Calu3 (cell line): Measurements from ENCODE around the gene FAR2. TPM values are rescaled to one million over a fixed set of nuclear protein-coding genes. Genes with fewer than 3 reads are reported as not detected.
A peak's percentile ranks its signal among the peaks of the same experiment; 100 is the strongest.

Experiments used
- BruUV-seq: library from RNA; stranded (reverse); fragments of 400-500 nt; replicated peaks from 2 replicates; lab custom pipeline; 2021; lab: Mats Ljungman, UMichigan
- CTCF ChIA-PET: fragments of 300-600 bp; sonication (Branson Sonifier 250); formaldehyde crosslinking; loops from one replicate; lab custom pipeline; 2022; ENCODE audit warnings: antibody characterized with exemption; lab: Charles Lee
- DNase-seq: peaks from one replicate; pipeline ENCODE4 v3.0.0; 2022
- H3K27ac Mint-ChIP-seq: one replicate; pipeline ENCODE4 v1.8.0; 2022; ENCODE audit warnings: mixed read lengths; ENCODE audit not compliant: unreplicated experiment
- H3K27me3 Mint-ChIP-seq: one replicate; pipeline ENCODE4 v1.8.0; 2022; ENCODE audit warnings: mixed read lengths; ENCODE audit not compliant: unreplicated experiment
- H3K36me3 Mint-ChIP-seq: one replicate; pipeline ENCODE4 v1.8.0; 2022; ENCODE audit warnings: mild to moderate bottlenecking, moderate library complexity, mixed read lengths; ENCODE audit not compliant: insufficient read depth, unreplicated experiment
- H3K4me1 Mint-ChIP-seq: one replicate; pipeline ENCODE4 v1.8.0; 2022; ENCODE audit warnings: mild to moderate bottlenecking, low read depth, mixed read lengths; ENCODE audit not compliant: unreplicated experiment
- H3K4me3 Mint-ChIP-seq: one replicate; pipeline ENCODE4 v1.8.0; 2022; ENCODE audit warnings: mild to moderate bottlenecking, low read depth, moderate library complexity, mixed read lengths; ENCODE audit not compliant: unreplicated experiment
- H3K9me3 Mint-ChIP-seq: one replicate; pipeline ENCODE4 v1.8.0; 2022; ENCODE audit warnings: low read depth, mixed read lengths; ENCODE audit not compliant: unreplicated experiment
- CTCF ChIP-seq: fragments of 200-600 bp; IDR thresholded peaks from one replicate; pipeline ENCODE4 v1.8.0; 2022; ENCODE audit warnings: antibody characterized with exemption; ENCODE audit not compliant: unreplicated experiment
- intact Hi-C: fragments of 100-400 bp; cut with micrococcal nuclease; formaldehyde crosslinking; loops from one replicate; pipeline ENCODE4 v1.10.0; 2022; ENCODE audit not compliant: unreplicated experiment
- total RNA-seq: library from RNA; stranded (reverse); gene quantifications from 2 replicates; pipeline ENCODE4 v1.2.3, GENCODE V29; 2022

The FAR2 gene
- total RNA-seq, 1 experiment from 2014 or later, result 24.0 TPM

GRCh38 chr12:29187756-29188155 is 38.7 kb downstream of the FAR2 start:
- Mint-ChIP-seq H3K27ac (no peak overlapping the region), H3K36me3 (no peaks in the 10 kb centered on the region), H3K4me1 (peaks cover 10% of the 10 kb centered on the region), H3K4me3 (no peak overlapping the region), H3K27me3 (no peaks in the 10 kb centered on the region), H3K9me3 (peaks cover 5% of the 10 kb centered on the region)
- no peak for TF ChIP-seq CTCF
- intact Hi-C loops, result loop anchor here (2.0 kb wide), 1 partner anchor 39 kb away; the partner anchor contains the start of gene FAR2
- CTCF ChIA-PET, result no interaction called here
- no TSS peak for BruUV-seq
- no peak for DNase-seq

- intact Hi-C loops, result no loop called here
- Mint-ChIP-seq H3K4me3 (no peak overlapping the region), H3K9me3 (no peaks in the 10 kb centered on the region), H3K4me1 (peaks cover 10% of the 10 kb centered on the region), H3K27ac (peak overlapping the region; percentile 50), H3K27me3 (no peaks in the 10 kb centered on the region), H3K36me3 (no peaks in the 10 kb centered on the region)
- CTCF ChIA-PET, result interaction anchor here (0.6 to 1.0 kb wide), 2 partner anchors 27 to 116 kb away, joined by 3 to 4 read pairs; no protein-coding TSS in a partner anchor
- DNase-seq, result no peak
- no peak for TF ChIP-seq CTCF
- BruUV-seq, result no TSS peak
Observed at GRCh38 chr12:29191267-29191850, 42.3 kb downstream of the FAR2 start.

- no TSS peak for BruUV-seq
- DNase-seq, result no peak
- no peak overlapping the region for H3K4me3 Mint-ChIP-seq
- CTCF ChIA-PET, result no interaction called here
- no peaks in the 10 kb centered on the region for H3K36me3 Mint-ChIP-seq
- H3K27ac Mint-ChIP-seq, result no peak overlapping the region
- no peaks in the 10 kb centered on the region for H3K27me3 Mint-ChIP-seq
- intact Hi-C loops, result no loop called here
- no peaks in the 10 kb centered on the region for H3K4me1 Mint-ChIP-seq
- TF ChIP-seq CTCF, result no peak
- no peaks in the 10 kb centered on the region for H3K9me3 Mint-ChIP-seq
Observed at GRCh38 chr12:29198901-29199300, 49.8 kb downstream of the FAR2 start.

- DNase-seq, result no peak
- Mint-ChIP-seq H3K4me3 (no peak overlapping the region), H3K4me1 (no peaks in the 10 kb centered on the region), H3K27me3 (no peaks in the 10 kb centered on the region), H3K27ac (no peak overlapping the region), H3K9me3 (no peaks in the 10 kb centered on the region), H3K36me3 (no peaks in the 10 kb centered on the region)
- no TSS peak for BruUV-seq
- CTCF ChIA-PET, result no interaction called here
- no peak for TF ChIP-seq CTCF
- intact Hi-C loops, result no loop called here
Observed at GRCh38 chr12:29200586-29200985, 51.5 kb downstream of the FAR2 start.
